SJSA1 (cell line): ENCODE results near the gene LRRC8C. TPM values are rescaled to one million over a fixed set of nuclear protein-coding genes. Genes with fewer than 3 reads are reported as not detected.
A peak's percentile ranks its signal among the peaks of the same experiment; 100 is the strongest.

ENCODE experiments used
- DNase-seq, 2 experiments: peaks; one replicate each; pipeline ENCODE4 v3.0.0-alpha.2; 2015 to 2020; ENCODE audit warnings: low spot score in 2 of 2, low read depth in 1 of 2
- H3K27ac ChIP-seq: fragments of 250-450 bp; sonication (Bioruptor Pico); 2 replicates; pipeline ENCODE4 v1.5.1; 2020; ENCODE audit warnings: mild to moderate bottlenecking, moderate library complexity
- H3K27me3 ChIP-seq: fragments of 250-450 bp; sonication (Bioruptor Pico); replicated peaks from 2 replicates; pipeline ENCODE4 v1.5.1; 2020; ENCODE audit warnings: mild to moderate bottlenecking, moderate library complexity
- H3K36me3 ChIP-seq: fragments of 250-450 bp; sonication (Bioruptor Pico); 2 replicates; pipeline ENCODE4 v1.5.1; 2020; ENCODE audit warnings: mild to moderate bottlenecking
- H3K4me1 ChIP-seq: fragments of 250-450 bp; sonication (Bioruptor Pico); replicated peaks from 2 replicates; pipeline ENCODE4 v1.6.1; 2021; ENCODE audit warnings: mild to moderate bottlenecking
- H3K4me3 ChIP-seq: fragments of 250-450 bp; sonication (Bioruptor Pico); 2 replicates; pipeline ENCODE4 v1.5.1; 2020; ENCODE audit warnings: mild to moderate bottlenecking
- H3K9me3 ChIP-seq: fragments of 250-450 bp; sonication (Bioruptor Pico); replicated peaks from 2 replicates; pipeline ENCODE4 v1.5.1; 2020; ENCODE audit warnings: mild to moderate bottlenecking
- total RNA-seq: library from RNA; depleted of rRNA; stranded (reverse); fragments of >200 nt; shearing (Covaris generic); gene quantifications from 2 replicates; pipeline ENCODE4 v1.2.3, GENCODE V29; 2014

The LRRC8C gene
- total RNA-seq, 1 experiment from 2014 or later: 16.0 TPM

- H3K36me3 ChIP-seq: peaks cover 2% of the 10 kb centered on the region; the same call in 1 of the 2 replicates
- H3K4me3 ChIP-seq: no peak overlapping the region
- H3K9me3 ChIP-seq: no peaks in the 10 kb centered on the region
- 0 out of 2 replicates have a peak, but pooled peaks cover 3% of the 10 kb centered on the region for H3K4me1 ChIP-seq
- no peaks in the 10 kb centered on the region for H3K27me3 ChIP-seq
- H3K27ac ChIP-seq: no peak overlapping the region
- no peak for DNase-seq
Observed at GRCh38 chr1:89657886-89658285, 25.0 kb downstream of the LRRC8C start.

- no peak overlapping the region for H3K27ac ChIP-seq
- no peak for DNase-seq
Observed at GRCh38 chr1:89659322-89660081, 26.6 kb downstream of the LRRC8C start.

GRCh38 chr1:89660224-89661061 is 27.5 kb downstream of the LRRC8C start:
- Histone ChIP-seq H3K9me3 (no peaks in the 10 kb centered on the region), H3K4me1 (0 out of 2 replicates have a peak, but pooled peaks cover 3% of the 10 kb centered on the region), H3K36me3 (no peaks in the 10 kb centered on the region), H3K27me3 (no peaks in the 10 kb centered on the region), H3K27ac (no peak overlapping the region), H3K4me3 (no peak overlapping the region)
- no peak for DNase-seq

More at GRCh38 chr1:89659322-89660081, 26.6 kb downstream of the LRRC8C start:
- Histone ChIP-seq H3K9me3 (no peaks in the 10 kb centered on the region), H3K36me3 (no peaks in the 10 kb centered on the region), H3K4me1 (0 out of 2 replicates have a peak, but pooled peaks cover 3% of the 10 kb centered on the region), H3K27me3 (no peaks in the 10 kb centered on the region), H3K4me3 (no peak overlapping the region)

GRCh38 chr1:89665941-89666340 is 33.0 kb downstream of the LRRC8C start:
- no peak for DNase-seq
- Histone ChIP-seq H3K27ac (no peak overlapping the region), H3K36me3 (no peaks in the 10 kb centered on the region), H3K4me1 (no peaks in the 10 kb centered on the region), H3K9me3 (no peaks in the 10 kb centered on the region), H3K4me3 (no peak overlapping the region), H3K27me3 (no peaks in the 10 kb centered on the region)

- Histone ChIP-seq H3K27ac (no peak overlapping the region), H3K4me1 (peaks cover 4% of the 10 kb centered on the region), H3K36me3 (no peaks in the 10 kb centered on the region), H3K4me3 (no peak overlapping the region), H3K27me3 (no peaks in the 10 kb centered on the region), H3K9me3 (no peaks in the 10 kb centered on the region)
- DNase-seq: no peak
Observed at GRCh38 chr1:89666640-89667039, 33.7 kb downstream of the LRRC8C start.

GRCh38 chr1:89667691-89668090 is 34.8 kb downstream of the LRRC8C start:
- Histone ChIP-seq H3K4me1 (peaks cover 15% of the 10 kb centered on the region), H3K27me3 (0 out of 2 replicates have a peak, but pooled peaks cover 3% of the 10 kb centered on the region), H3K9me3 (no peaks in the 10 kb centered on the region), H3K36me3 (no peaks in the 10 kb centered on the region), H3K4me3 (no peak overlapping the region), H3K27ac (no peak overlapping the region)
- DNase-seq: no peak

- Histone ChIP-seq H3K4me1 (peaks cover 22% of the 10 kb centered on the region), H3K36me3 (no peaks in the 10 kb centered on the region), H3K9me3 (no peaks in the 10 kb centered on the region), H3K4me3 (no peak overlapping the region), H3K27ac (no peak overlapping the region), H3K27me3 (0 out of 2 replicates have a peak, but pooled peaks cover 3% of the 10 kb centered on the region)
- no peak for DNase-seq
Observed at GRCh38 chr1:89668961-89669360, 36.0 kb downstream of the LRRC8C start.

- Histone ChIP-seq H3K36me3 (no peaks in the 10 kb centered on the region), H3K4me1 (peaks cover 22% of the 10 kb centered on the region), H3K27ac (no peak overlapping the region), H3K9me3 (no peaks in the 10 kb centered on the region), H3K4me3 (no peak overlapping the region), H3K27me3 (0 out of 2 replicates have a peak, but pooled peaks cover 3% of the 10 kb centered on the region)
- DNase-seq: no peak
Observed at GRCh38 chr1:89669441-89669840, 36.5 kb downstream of the LRRC8C start.

GRCh38 chr1:89670163-89670562 is 37.2 kb downstream of the LRRC8C start:
- Histone ChIP-seq H3K4me3 (no peak overlapping the region), H3K9me3 (no peaks in the 10 kb centered on the region), H3K36me3 (no peaks in the 10 kb centered on the region), H3K27me3 (0 out of 2 replicates have a peak, but pooled peaks cover 3% of the 10 kb centered on the region), H3K4me1 (peaks cover 22% of the 10 kb centered on the region), H3K27ac (no peak overlapping the region)
- DNase-seq: no peak

GRCh38 chr1:89670711-89671110 is 37.8 kb downstream of the LRRC8C start:
- H3K27ac ChIP-seq: no peak overlapping the region
- H3K27me3 ChIP-seq: 0 out of 2 replicates have a peak, but pooled peaks cover 3% of the 10 kb centered on the region
- no peaks in the 10 kb centered on the region for H3K9me3 ChIP-seq
- H3K4me1 ChIP-seq: peaks cover 22% of the 10 kb centered on the region
- no peak for DNase-seq
- H3K36me3 ChIP-seq: no peaks in the 10 kb centered on the region
- no peak overlapping the region for H3K4me3 ChIP-seq

- H3K4me1 ChIP-seq: peaks cover 22% of the 10 kb centered on the region
- no peaks in the 10 kb centered on the region for H3K36me3 ChIP-seq
- peak overlapping the region; percentile 25 for H3K27ac ChIP-seq
- H3K27me3 ChIP-seq: 0 out of 2 replicates have a peak, but pooled peaks cover 3% of the 10 kb centered on the region
- H3K4me3 ChIP-seq: no peak overlapping the region
- peak in 1 of 2 experiments; percentile 57 for DNase-seq
- H3K9me3 ChIP-seq: no peaks in the 10 kb centered on the region
Observed at GRCh38 chr1:89671775-89672488, 39.0 kb downstream of the LRRC8C start.

- Histone ChIP-seq H3K9me3 (no peaks in the 10 kb centered on the region), H3K27ac (peak overlapping the region; percentile 25; the same call in 1 of the 2 replicates), H3K27me3 (0 out of 2 replicates have a peak, but pooled peaks cover 3% of the 10 kb centered on the region), H3K4me3 (no peak overlapping the region), H3K4me1 (peaks cover 22% of the 10 kb centered on the region), H3K36me3 (no peaks in the 10 kb centered on the region)
- no peak for DNase-seq
Observed at GRCh38 chr1:89672489-89673183, 39.7 kb downstream of the LRRC8C start.

GRCh38 chr1:89673251-89673650 is 40.3 kb downstream of the LRRC8C start:
- Histone ChIP-seq H3K27ac (no peak overlapping the region; the same call in 1 of the 2 replicates), H3K9me3 (no peaks in the 10 kb centered on the region), H3K4me3 (no peak overlapping the region), H3K36me3 (no peaks in the 10 kb centered on the region), H3K4me1 (peaks cover 22% of the 10 kb centered on the region), H3K27me3 (0 out of 2 replicates have a peak, but pooled peaks cover 3% of the 10 kb centered on the region)
- DNase-seq: no peak
